ENCODE data around the gene RPUSD3. TPM values are rescaled to one million over a fixed set of nuclear protein-coding genes. Genes with fewer than 3 reads are reported as not detected.
A peak's percentile ranks its signal among the peaks of the same experiment; 100 is the strongest.

Gene RPUSD3
- total and polyA plus RNA-seq, 2 donors (not counting 3 experiments of a cell fraction or from before 2014, with no cell fraction given) = 38.9 to 56.6 TPM

- H3K9me1 ChIP-seq (replicated peaks; ENCODE audit: control insufficient read depth, extremely low read depth, insufficient read depth, low read length) = no peaks in the 10 kb centered on the region
- no peak overlapping the region for H3K4me3 ChIP-seq (replicated peaks in 1 of 3; ENCODE audit: insufficient read depth in 1 of 3, low read depth in 1 of 3, low read length in 3 of 3)
- H3K27ac ChIP-seq (ENCODE audit: insufficient read depth, low read depth, low read length) = no peak overlapping the region
- TF ChIP-seq, protein P1, sequence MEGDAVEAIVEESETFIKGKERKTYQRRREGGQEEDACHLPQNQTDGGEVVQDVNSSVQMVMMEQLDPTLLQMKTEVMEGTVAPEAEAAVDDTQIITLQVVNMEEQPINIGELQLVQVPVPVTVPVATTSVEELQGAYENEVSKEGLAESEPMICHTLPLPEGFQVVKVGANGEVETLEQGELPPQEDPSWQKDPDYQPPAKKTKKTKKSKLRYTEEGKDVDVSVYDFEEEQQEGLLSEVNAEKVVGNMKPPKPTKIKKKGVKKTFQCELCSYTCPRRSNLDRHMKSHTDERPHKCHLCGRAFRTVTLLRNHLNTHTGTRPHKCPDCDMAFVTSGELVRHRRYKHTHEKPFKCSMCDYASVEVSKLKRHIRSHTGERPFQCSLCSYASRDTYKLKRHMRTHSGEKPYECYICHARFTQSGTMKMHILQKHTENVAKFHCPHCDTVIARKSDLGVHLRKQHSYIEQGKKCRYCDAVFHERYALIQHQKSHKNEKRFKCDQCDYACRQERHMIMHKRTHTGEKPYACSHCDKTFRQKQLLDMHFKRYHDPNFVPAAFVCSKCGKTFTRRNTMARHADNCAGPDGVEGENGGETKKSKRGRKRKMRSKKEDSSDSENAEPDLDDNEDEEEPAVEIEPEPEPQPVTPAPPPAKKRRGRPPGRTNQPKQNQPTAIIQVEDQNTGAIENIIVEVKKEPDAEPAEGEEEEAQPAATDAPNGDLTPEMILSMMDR (IDR thresholded peaks at IDR 0.05; ENCODE audit: extremely low read depth in 1 of 2, insufficient read depth in 1 of 2, low read depth in 1 of 2, low read length in 2 of 2) = peak; percentile 22 to 57
- no peak for TF ChIP-seq FOS (IDR thresholded peaks at IDR 0.05; ENCODE audit: borderline replicate concordance, insufficient read depth, low read length)
- no peak overlapping the region for H3K9ac ChIP-seq (replicated peaks; ENCODE audit: extremely low read depth, insufficient read depth, low read length)
- H4K20me1 ChIP-seq (replicated peaks; ENCODE audit: control insufficient read depth, extremely low read depth, insufficient read depth, low read length) = no peaks in the 10 kb centered on the region
- no peak for FAIRE-seq
- dilution Hi-C loops (cut with MboI; ENCODE audit: extremely low pct_ligation_motif_present, low sequenced_read_pairs) = no loop called here
- H3K9me3 ChIP-seq (replicated peaks; ENCODE audit: control insufficient read depth, insufficient read depth, low read length) = no peaks in the 10 kb centered on the region
- ChIA-PET POLR2A (no interaction called here), CTCF (interaction anchor here (0.8 to 2.8 kb wide), 5 partner anchors 16 to 138 kb away, joined by 3 to 13 read pairs (median 3); partner anchors contain the start of genes ARPC4 and CRELD1)
- no peaks in the 10 kb centered on the region for H3K79me2 ChIP-seq (ENCODE audit: control insufficient read depth, insufficient read depth, low read length)
- BruUV-seq (replicated peaks) = no TSS peak
- peak; percentile 29 for DNase-seq (ENCODE audit: low read depth, low spot score)
- peaks cover 12% of the 10 kb centered on the region for H3K4me1 ChIP-seq (ENCODE audit: control insufficient read depth, extremely low read depth, insufficient read depth, low read length)
- H3K27me3 ChIP-seq (ENCODE audit: control insufficient read depth in 2 of 2, insufficient read depth in 2 of 2, low read length in 2 of 2) = no peaks in the 10 kb centered on the region
- no peak overlapping the region for H3K4me2 ChIP-seq (ENCODE audit: insufficient read depth, low read length)
- peaks cover 18 to 34% of the 10 kb centered on the region in 2 experiments for H3K36me3 ChIP-seq (ENCODE audit: control insufficient read depth in 2 of 2, extremely low read depth in 1 of 2, insufficient read depth in 2 of 2, low read length in 2 of 2)
- no peak overlapping the region for H2AFZ ChIP-seq (ENCODE audit: low read depth, low read length)
- intact Hi-C loops (cut with micrococcal nuclease) = loop anchor here (1.0 to 10.0 kb wide), 2 partner anchors 15 to 304 kb away; partner anchors contain the start of gene ARPC4
Measured at GRCh38 chr3:9808345-9809037, 35.3 kb downstream of the RPUSD3 start.

DNA sequence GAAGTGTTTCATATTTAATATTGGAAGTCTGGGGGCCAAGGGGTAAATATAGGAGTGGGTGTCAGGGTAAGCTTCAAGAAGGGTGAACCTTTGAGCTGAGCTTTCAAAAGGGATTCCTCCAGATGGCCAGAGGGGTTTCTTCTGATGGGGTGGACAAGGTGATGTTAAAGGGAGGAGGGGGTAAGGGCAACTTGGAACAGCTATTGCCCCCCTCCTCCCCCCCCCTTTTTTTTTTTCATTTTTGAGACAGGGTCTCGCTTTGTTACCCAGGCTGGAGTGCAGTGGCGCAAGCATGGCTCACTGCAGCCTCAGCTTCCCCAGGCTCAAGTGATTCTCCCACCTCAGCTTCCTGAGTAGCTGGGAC, 35.8 kb downstream of the RPUSD3 start:
- no peaks in the 10 kb centered on the region for H3K79me2 ChIP-seq (ENCODE audit: control insufficient read depth, insufficient read depth, low read length)
- no peaks in the 10 kb centered on the region for H4K20me1 ChIP-seq (replicated peaks; ENCODE audit: control insufficient read depth, extremely low read depth, insufficient read depth, low read length)
- DNase-seq (ENCODE audit: low read depth, low spot score) (no peak), FAIRE-seq (no peak)
- dilution Hi-C loops (cut with MboI; ENCODE audit: extremely low pct_ligation_motif_present, low sequenced_read_pairs) = no loop called here
- POLR2A ChIA-PET = interaction anchor here (0.7 kb wide), 1 partner anchor 47 kb away, joined by 4 read pairs; no protein-coding TSS in a partner anchor
- no peak overlapping the region for H2AFZ ChIP-seq (ENCODE audit: low read depth, low read length)
- H3K27ac ChIP-seq (ENCODE audit: insufficient read depth, low read depth, low read length) = no peak overlapping the region
- H3K4me2 ChIP-seq (ENCODE audit: insufficient read depth, low read length) = no peak overlapping the region
- H3K36me3 ChIP-seq (ENCODE audit: control insufficient read depth in 2 of 2, extremely low read depth in 1 of 2, insufficient read depth in 2 of 2, low read length in 2 of 2) = peaks cover 20 to 36% of the 10 kb centered on the region in 2 experiments
- H3K9me3 ChIP-seq (replicated peaks; ENCODE audit: control insufficient read depth, insufficient read depth, low read length) = no peaks in the 10 kb centered on the region
- TF ChIP-seq EZH2 (IDR thresholded peaks at IDR 0.05; ENCODE audit: borderline replicate concordance, low read depth, low read length, severe bottlenecking) (no peak), POLR2A (IDR thresholded peaks at IDR 0.05; ENCODE audit: low read depth, low read length) (no peak), MYC (IDR thresholded peaks at IDR 0.05; ENCODE audit: low read depth, low read length) (no peak)
- no peak overlapping the region for H3K4me3 ChIP-seq (replicated peaks in 1 of 3; ENCODE audit: insufficient read depth in 1 of 3, low read depth in 1 of 3, low read length in 3 of 3)
- H3K9me1 ChIP-seq (replicated peaks; ENCODE audit: control insufficient read depth, extremely low read depth, insufficient read depth, low read length) = no peaks in the 10 kb centered on the region
- H3K9ac ChIP-seq (replicated peaks; ENCODE audit: extremely low read depth, insufficient read depth, low read length) = no peak overlapping the region
- intact Hi-C loops (cut with micrococcal nuclease) = loop anchor here (10.0 kb wide), 1 partner anchor 303 kb away; no protein-coding TSS in a partner anchor
- CTCF ChIA-PET = interaction anchor here (0.8 to 2.8 kb wide), 3 partner anchors 15 to 139 kb away, joined by 3 to 13 read pairs (median 12); partner anchors contain the start of genes ARPC4 and CRELD1
- no TSS peak for BruUV-seq (replicated peaks)
- H3K4me1 ChIP-seq (ENCODE audit: control insufficient read depth, extremely low read depth, insufficient read depth, low read length) = peaks cover 12% of the 10 kb centered on the region
- H3K27me3 ChIP-seq (ENCODE audit: control insufficient read depth in 2 of 2, insufficient read depth in 2 of 2, low read length in 2 of 2) = no peaks in the 10 kb centered on the region

All from endothelial cell of umbilical vein (primary cell).